Activated naive CD4-positive, alpha-beta T cell treated with anti-CD3 and anti-CD28 coated beads, Interleukin-2, amount 10 ng/mL, durations not matched to agents 7 days and 5 days (primary cell): ENCODE results near the gene MUC5B.
"Not testable (repeated sequence)": the region's sequence is repeated elsewhere in the genome, so short reads cannot be mapped to it uniquely, and the experiment has no call there.

Experiments
- CTCF ChIA-PET: fragments of 350-600 bp; sonication (Branson Sonifier 250); formaldehyde crosslinking; loops from one replicate; lab custom pipeline; 2021; ENCODE audit warnings: antibody characterized with exemption; lab: Charles Lee
- DNase-seq: peaks from one replicate; pipeline ENCODE4 v3.0.0-alpha.2; 2020
- H3K27ac Mint-ChIP-seq: one replicate; pipeline ENCODE4 v1.8.0; 2021; ENCODE audit warnings: mild to moderate bottlenecking, moderate library complexity, mixed read lengths
- H3K27me3 Mint-ChIP-seq: one replicate; pipeline ENCODE4 v1.8.0; 2021; ENCODE audit warnings: mild to moderate bottlenecking, mixed read lengths
- H3K36me3 Mint-ChIP-seq: one replicate; pipeline ENCODE4 v1.8.0; 2021; ENCODE audit warnings: mixed read lengths
- H3K4me1 Mint-ChIP-seq: one replicate; pipeline ENCODE4 v1.8.0; 2021; ENCODE audit warnings: mixed read lengths
- H3K4me3 Mint-ChIP-seq: one replicate; pipeline ENCODE4 v1.8.0; 2021; ENCODE audit warnings: mild to moderate bottlenecking, moderate library complexity, mixed read lengths
- H3K9me3 Mint-ChIP-seq: one replicate; pipeline ENCODE4 v1.8.0; 2021; ENCODE audit warnings: mixed read lengths

Gene MUC5B

GRCh38 chr11:1235306-1235900, 12.5 kb downstream of the MUC5B start:
- Mint-ChIP-seq H3K9me3 (no peaks in the 10 kb centered on the region), H3K27ac (no peak overlapping the region), H3K27me3 (no peaks in the 10 kb centered on the region), H3K4me1 (no peaks in the 10 kb centered on the region), H3K4me3 (no peak overlapping the region), H3K36me3 (no peaks in the 10 kb centered on the region)
- CTCF ChIA-PET: no interaction called here
- DNase-seq: peak; percentile 11

- no peaks in the 10 kb centered on the region for H3K36me3 Mint-ChIP-seq
- CTCF ChIA-PET: no interaction called here
- no peaks in the 10 kb centered on the region for H3K27me3 Mint-ChIP-seq
- peak; percentile 10 for DNase-seq
- no peaks in the 10 kb centered on the region for H3K9me3 Mint-ChIP-seq
- H3K27ac Mint-ChIP-seq: no peak overlapping the region
- no peak overlapping the region for H3K4me3 Mint-ChIP-seq
- no peaks in the 10 kb centered on the region for H3K4me1 Mint-ChIP-seq
Measured at GRCh38 chr11:1235901-1236315, 13.0 kb downstream of the MUC5B start.

- Mint-ChIP-seq H3K27me3 (no peaks in the 10 kb centered on the region), H3K9me3 (no peaks in the 10 kb centered on the region), H3K36me3 (no peaks in the 10 kb centered on the region), H3K4me3 (no peak overlapping the region), H3K27ac (no peak overlapping the region), H3K4me1 (no peaks in the 10 kb centered on the region)
- CTCF ChIA-PET: no interaction called here
- DNase-seq: peak; percentile 8
Measured at GRCh38 chr11:1236316-1237127, 13.7 kb downstream of the MUC5B start.

GRCh38 chr11:1237128-1237580, 14.3 kb downstream of the MUC5B start:
- Mint-ChIP-seq H3K4me1 (no peaks in the 10 kb centered on the region), H3K4me3 (no peak overlapping the region), H3K36me3 (no peaks in the 10 kb centered on the region), H3K9me3 (peaks cover 4% of the 10 kb centered on the region), H3K27ac (no peak overlapping the region), H3K27me3 (no peaks in the 10 kb centered on the region)
- CTCF ChIA-PET: no interaction called here
- no peak for DNase-seq

GRCh38 chr11:1237851-1238250, 15.0 kb downstream of the MUC5B start:
- Mint-ChIP-seq H3K36me3 (no peaks in the 10 kb centered on the region), H3K4me1 (no peaks in the 10 kb centered on the region), H3K27me3 (no peaks in the 10 kb centered on the region), H3K9me3 (peaks cover 10% of the 10 kb centered on the region), H3K27ac (no peak overlapping the region), H3K4me3 (no peak overlapping the region)
- CTCF ChIA-PET: no interaction called here
- DNase-seq: no peak

- no peaks in the 10 kb centered on the region for H3K4me1 Mint-ChIP-seq
- no peak overlapping the region for H3K27ac Mint-ChIP-seq
- CTCF ChIA-PET: no interaction called here
- H3K27me3 Mint-ChIP-seq: no peaks in the 10 kb centered on the region
- DNase-seq: no peak
- H3K4me3 Mint-ChIP-seq: no peak overlapping the region
- H3K36me3 Mint-ChIP-seq: no peaks in the 10 kb centered on the region
- H3K9me3 Mint-ChIP-seq: peaks cover 10% of the 10 kb centered on the region
Measured at GRCh38 chr11:1238767-1239595, 16.1 kb downstream of the MUC5B start.

- Mint-ChIP-seq H3K4me3 (no peak overlapping the region), H3K9me3 (peaks cover 14% of the 10 kb centered on the region), H3K27me3 (no peaks in the 10 kb centered on the region), H3K4me1 (no peaks in the 10 kb centered on the region), H3K27ac (no peak overlapping the region), H3K36me3 (no peaks in the 10 kb centered on the region)
- CTCF ChIA-PET: no interaction called here
- DNase-seq: no peak
Measured at GRCh38 chr11:1239596-1240205, 16.8 kb downstream of the MUC5B start.

- Mint-ChIP-seq H3K36me3 (no peaks in the 10 kb centered on the region), H3K9me3 (peaks cover 16% of the 10 kb centered on the region), H3K4me3 (no peak overlapping the region), H3K4me1 (no peaks in the 10 kb centered on the region), H3K27me3 (no peaks in the 10 kb centered on the region), H3K27ac (no peak overlapping the region)
- DNase-seq: no peak
- CTCF ChIA-PET: no interaction called here
Measured at GRCh38 chr11:1240771-1241170, 17.9 kb downstream of the MUC5B start.

- DNase-seq: no peak
- CTCF ChIA-PET: no interaction called here
Measured at GRCh38 chr11:1241706-1242105, 18.8 kb downstream of the MUC5B start.

GRCh38 chr11:1242289-1242688, 19.4 kb downstream of the MUC5B start:
- Mint-ChIP-seq H3K4me3 (no peak overlapping the region), H3K4me1 (no peaks in the 10 kb centered on the region), H3K27ac (no peak overlapping the region), H3K27me3 (no peaks in the 10 kb centered on the region), H3K36me3 (no peaks in the 10 kb centered on the region), H3K9me3 (peaks cover 25% of the 10 kb centered on the region)
- no peak for DNase-seq
- CTCF ChIA-PET: no interaction called here

More at GRCh38 chr11:1241706-1242105, 18.8 kb downstream of the MUC5B start:
- Mint-ChIP-seq H3K4me3 (no peak overlapping the region), H3K27me3 (no peaks in the 10 kb centered on the region), H3K9me3 (peaks cover 22% of the 10 kb centered on the region), H3K4me1 (no peaks in the 10 kb centered on the region), H3K27ac (no peak overlapping the region), H3K36me3 (no peaks in the 10 kb centered on the region)

GRCh38 chr11:1242751-1243150, 19.9 kb downstream of the MUC5B start:
- peaks cover 25% of the 10 kb centered on the region for H3K9me3 Mint-ChIP-seq
- H3K27ac Mint-ChIP-seq, H3K4me3 Mint-ChIP-seq, DNase-seq, H3K4me1 Mint-ChIP-seq, H3K27me3 Mint-ChIP-seq, H3K36me3 Mint-ChIP-seq, CTCF ChIA-PET: not testable (repeated sequence)

GRCh38 chr11:1243521-1243920, 20.7 kb downstream of the MUC5B start:
- H3K27ac Mint-ChIP-seq: not testable (repeated sequence)

GRCh38 chr11:1244557-1244956, 21.7 kb downstream of the MUC5B start:
- H3K27ac Mint-ChIP-seq, H3K27me3 Mint-ChIP-seq, DNase-seq, H3K4me1 Mint-ChIP-seq, CTCF ChIA-PET, H3K36me3 Mint-ChIP-seq, H3K4me3 Mint-ChIP-seq: not testable (repeated sequence)
- peaks cover 29% of the 10 kb centered on the region for H3K9me3 Mint-ChIP-seq

More at GRCh38 chr11:1243521-1243920, 20.7 kb downstream of the MUC5B start:
- H3K9me3 Mint-ChIP-seq: peaks cover 29% of the 10 kb centered on the region
- DNase-seq, H3K36me3 Mint-ChIP-seq, H3K4me1 Mint-ChIP-seq, H3K4me3 Mint-ChIP-seq, H3K27me3 Mint-ChIP-seq, CTCF ChIA-PET: not testable (repeated sequence)

- H3K4me3 Mint-ChIP-seq, H3K27ac Mint-ChIP-seq, DNase-seq, H3K36me3 Mint-ChIP-seq, H3K4me1 Mint-ChIP-seq, H3K27me3 Mint-ChIP-seq, CTCF ChIA-PET: not testable (repeated sequence)
- H3K9me3 Mint-ChIP-seq: peaks cover 30% of the 10 kb centered on the region
Measured at GRCh38 chr11:1245717-1246116, 22.9 kb downstream of the MUC5B start.
